Measurements from ENCODE around the gene BARHL1. TPM values are rescaled to one million over a fixed set of nuclear protein-coding genes. Genes with fewer than 3 reads are reported as not detected.

The BARHL1 gene
- total and polyA plus RNA-seq, 7 donors: not detected

GRCh38 chr9:132539096-132539495 lies 43.3 kb upstream of the BARHL1 start:
- Histone ChIP-seq H3K27ac (peak overlapping the region in 2 of 4 donors; percentile 51 to 52), H3K4me3 (no peak overlapping the region), H3K9me3 (peaks cover 0 to 2% (median 0%) of the 10 kb centered on the region in 4 donors), H3K36me3 (no peaks in the 10 kb centered on the region), H3K4me1 (peaks cover 0 to 14% (median 10%) of the 10 kb centered on the region in 4 donors), H3K27me3 (peaks cover 0 to 10% (median 0%) of the 10 kb centered on the region in 3 donors)
- TF ChIP-seq POLR2AphosphoS5 (IDR thresholded peaks at IDR 0.05): no peak
- TF ChIP-seq EP300 (IDR thresholded peaks at IDR 0.05): no peak
- TF ChIP-seq, protein P1, sequence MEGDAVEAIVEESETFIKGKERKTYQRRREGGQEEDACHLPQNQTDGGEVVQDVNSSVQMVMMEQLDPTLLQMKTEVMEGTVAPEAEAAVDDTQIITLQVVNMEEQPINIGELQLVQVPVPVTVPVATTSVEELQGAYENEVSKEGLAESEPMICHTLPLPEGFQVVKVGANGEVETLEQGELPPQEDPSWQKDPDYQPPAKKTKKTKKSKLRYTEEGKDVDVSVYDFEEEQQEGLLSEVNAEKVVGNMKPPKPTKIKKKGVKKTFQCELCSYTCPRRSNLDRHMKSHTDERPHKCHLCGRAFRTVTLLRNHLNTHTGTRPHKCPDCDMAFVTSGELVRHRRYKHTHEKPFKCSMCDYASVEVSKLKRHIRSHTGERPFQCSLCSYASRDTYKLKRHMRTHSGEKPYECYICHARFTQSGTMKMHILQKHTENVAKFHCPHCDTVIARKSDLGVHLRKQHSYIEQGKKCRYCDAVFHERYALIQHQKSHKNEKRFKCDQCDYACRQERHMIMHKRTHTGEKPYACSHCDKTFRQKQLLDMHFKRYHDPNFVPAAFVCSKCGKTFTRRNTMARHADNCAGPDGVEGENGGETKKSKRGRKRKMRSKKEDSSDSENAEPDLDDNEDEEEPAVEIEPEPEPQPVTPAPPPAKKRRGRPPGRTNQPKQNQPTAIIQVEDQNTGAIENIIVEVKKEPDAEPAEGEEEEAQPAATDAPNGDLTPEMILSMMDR (IDR thresholded peaks at IDR 0.05): no peak
- WGBS, 2 donors: 14 to 62% methylated on average over 7 of the region's 7 CpGs
- intact Hi-C loops (cut with DNase I): no loop called here
- no peak for DNase-seq

- Histone ChIP-seq H3K4me1 (peaks cover 0 to 21% (median 14%) of the 10 kb centered on the region in 4 donors), H3K36me3 (no peaks in the 10 kb centered on the region), H3K27me3 (peaks cover 0 to 28% (median 0%) of the 10 kb centered on the region in 3 donors), H3K27ac (no peak overlapping the region), H3K4me3 (no peak overlapping the region), H3K9me3 (no peaks in the 10 kb centered on the region)
- intact Hi-C loops (cut with DNase I): no loop called here
- 90 to 92% methylated on average over 8 of the region's 8 CpGs for WGBS, 2 donors
- DNase-seq: no peak
- TF ChIP-seq POLR2AphosphoS5 (IDR thresholded peaks at IDR 0.05) (no peak), POLR2A (IDR thresholded peaks at IDR 0.05) (no peak), EP300 (IDR thresholded peaks at IDR 0.05) (no peak)
- TF ChIP-seq, protein P1 (IDR thresholded peaks at IDR 0.05): no peak
Observed at GRCh38 chr9:132541051-132541450, 41.4 kb upstream of the BARHL1 start.

- intact Hi-C loops (cut with DNase I): no loop called here
- peaks cover 0 to 31% (median 0%) of the 10 kb centered on the region in 3 donors for H3K27me3 ChIP-seq
- H3K4me1 ChIP-seq: peaks cover 0 to 30% (median 22%) of the 10 kb centered on the region in 4 donors
- H3K27ac ChIP-seq: no peak overlapping the region
- no peaks in the 10 kb centered on the region for H3K36me3 ChIP-seq
- no peak for DNase-seq
- WGBS, 2 donors: 86 to 87% methylated on average over 19 of the region's 19 CpGs
- TF ChIP-seq EP300 (IDR thresholded peaks at IDR 0.05): no peak
- TF ChIP-seq, protein P1 (IDR thresholded peaks at IDR 0.05): no peak
- no peak for TF ChIP-seq POLR2AphosphoS5 (IDR thresholded peaks at IDR 0.05)
- TF ChIP-seq POLR2A (IDR thresholded peaks at IDR 0.05): no peak
- no peaks in the 10 kb centered on the region for H3K9me3 ChIP-seq
- H3K4me3 ChIP-seq: no peak overlapping the region
Observed at GRCh38 chr9:132541870-132542830, 40.3 kb upstream of the BARHL1 start.

GRCh38 chr9:132543251-132543650 lies 39.2 kb upstream of the BARHL1 start:
- intact Hi-C loops (cut with DNase I): no loop called here
- H3K36me3 ChIP-seq: no peaks in the 10 kb centered on the region
- TF ChIP-seq POLR2A (IDR thresholded peaks at IDR 0.05): no peak
- no peak for TF ChIP-seq POLR2AphosphoS5 (IDR thresholded peaks at IDR 0.05)
- TF ChIP-seq, protein P1 (IDR thresholded peaks at IDR 0.05): no peak
- TF ChIP-seq EP300 (IDR thresholded peaks at IDR 0.05): no peak

More at GRCh38 chr9:132543251-132543650, 39.2 kb upstream of the BARHL1 start:
- no peak for DNase-seq
- Histone ChIP-seq H3K9me3 (no peaks in the 10 kb centered on the region), H3K4me1 (peaks cover 0 to 30% (median 22%) of the 10 kb centered on the region in 4 donors), H3K4me3 (no peak overlapping the region), H3K27me3 (peaks cover 0 to 31% (median 0%) of the 10 kb centered on the region in 3 donors), H3K27ac (no peak overlapping the region)
- 94% methylated on average over 4 of the region's 4 CpGs for WGBS, 2 donors
